ENCODE measurements around the gene CDH8. TPM values are rescaled to one million over a fixed set of nuclear protein-coding genes. Genes with fewer than 3 reads are reported as not detected.

Gene CDH8
- total RNA-seq, 1 experiment from 2014 or later: not detected

- Histone ChIP-seq H4K20me1 (ENCODE audit: insufficient read depth) (no peaks in the 10 kb centered on the region), H3K9me2 (ENCODE audit: insufficient read depth) (no peaks in the 10 kb centered on the region), H3K9me3 (ENCODE audit: insufficient read depth, low read depth) (no peaks in the 10 kb centered on the region), H3K4me2 (no peak overlapping the region), H3K27me3 (ENCODE audit: insufficient read depth, low read depth) (no peaks in the 10 kb centered on the region), H3K4me3 (no peak overlapping the region), H3K27ac (no peak overlapping the region), H2AFZ (no peak overlapping the region), H3K79me2 (ENCODE audit: low read depth) (no peaks in the 10 kb centered on the region), H3F3A (ENCODE audit: insufficient read depth, low read depth) (no peaks in the 10 kb centered on the region), H3K4me1 (replicated peaks; ENCODE audit: insufficient read depth) (no peaks in the 10 kb centered on the region), H3K36me3 (ENCODE audit: low read depth) (no peaks in the 10 kb centered on the region)
- no TSS peak for BruUV-seq (replicated peaks)
- intact Hi-C loops (cut with micrococcal nuclease; ENCODE audit: unreplicated experiment): no loop called here
- DNase-seq: no peak
- no peak for TF ChIP-seq EZH2 (IDR thresholded peaks at IDR 0.05; ENCODE audit: low read depth)
- no peak for TF ChIP-seq CTCF (conservative IDR thresholded peaks at IDR 0.05)
- POLR2A ChIA-PET (ENCODE audit: unreplicated experiment): no interaction called here
- CTCF ChIA-PET: no interaction called here
Measured at GRCh38 chr16:61842666-61843065, 193.6 kb downstream of the CDH8 start.

- H3F3A ChIP-seq (ENCODE audit: insufficient read depth, low read depth): no peaks in the 10 kb centered on the region
- no peaks in the 10 kb centered on the region for H3K9me2 ChIP-seq (ENCODE audit: insufficient read depth)
- intact Hi-C loops (cut with micrococcal nuclease; ENCODE audit: unreplicated experiment): no loop called here
- no peak overlapping the region for H3K4me3 ChIP-seq
- ChIA-PET POLR2A (ENCODE audit: unreplicated experiment) (no interaction called here), CTCF (no interaction called here)
- no peak overlapping the region for H3K4me2 ChIP-seq
- H3K9me3 ChIP-seq (ENCODE audit: insufficient read depth, low read depth): no peaks in the 10 kb centered on the region
- H4K20me1 ChIP-seq (ENCODE audit: insufficient read depth): no peaks in the 10 kb centered on the region
- no peaks in the 10 kb centered on the region for H3K4me1 ChIP-seq (replicated peaks; ENCODE audit: insufficient read depth)
- no peak overlapping the region for H3K27ac ChIP-seq
- H3K79me2 ChIP-seq (ENCODE audit: low read depth): no peaks in the 10 kb centered on the region
- TF ChIP-seq EZH2 (IDR thresholded peaks at IDR 0.05; ENCODE audit: low read depth): no peak
- TF ChIP-seq CTCF (conservative IDR thresholded peaks at IDR 0.05): no peak
- H3K36me3 ChIP-seq (ENCODE audit: low read depth): no peaks in the 10 kb centered on the region
- no peak for DNase-seq
- no peak overlapping the region for H2AFZ ChIP-seq
- BruUV-seq (replicated peaks): no TSS peak
- no peaks in the 10 kb centered on the region for H3K27me3 ChIP-seq (ENCODE audit: insufficient read depth, low read depth)
Measured at GRCh38 chr16:61836804-61837393, 199.3 kb downstream of the CDH8 start.

- DNase-seq: no peak
- H4K20me1 ChIP-seq (ENCODE audit: insufficient read depth): no peaks in the 10 kb centered on the region
- H3K36me3 ChIP-seq (ENCODE audit: low read depth): no peaks in the 10 kb centered on the region
- CTCF ChIA-PET: no interaction called here
- no peak overlapping the region for H3K27ac ChIP-seq
- H3K27me3 ChIP-seq (ENCODE audit: insufficient read depth, low read depth): no peaks in the 10 kb centered on the region
- no peaks in the 10 kb centered on the region for H3K4me1 ChIP-seq (replicated peaks; ENCODE audit: insufficient read depth)
- no peaks in the 10 kb centered on the region for H3K9me2 ChIP-seq (ENCODE audit: insufficient read depth)
- POLR2A ChIA-PET (ENCODE audit: unreplicated experiment): no interaction called here
- H2AFZ ChIP-seq: no peak overlapping the region
- no peaks in the 10 kb centered on the region for H3F3A ChIP-seq (ENCODE audit: insufficient read depth, low read depth)
- no peaks in the 10 kb centered on the region for H3K9me3 ChIP-seq (ENCODE audit: insufficient read depth, low read depth)
- no peak overlapping the region for H3K4me3 ChIP-seq
- no peak overlapping the region for H3K4me2 ChIP-seq
- no TSS peak for BruUV-seq (replicated peaks)
- TF ChIP-seq CTCF (conservative IDR thresholded peaks at IDR 0.05) (no peak), EZH2 (IDR thresholded peaks at IDR 0.05; ENCODE audit: low read depth) (no peak)
- no peaks in the 10 kb centered on the region for H3K79me2 ChIP-seq (ENCODE audit: low read depth)
- intact Hi-C loops (cut with micrococcal nuclease; ENCODE audit: unreplicated experiment): no loop called here
Measured at GRCh38 chr16:61834082-61834481, 202.2 kb downstream of the CDH8 start.
